PC-9 (cell line): ENCODE results near the gene CEP162. TPM values are rescaled to one million over a fixed set of nuclear protein-coding genes. Genes with fewer than 3 reads are reported as not detected.

Source experiments
- Bru-seq: library from RNA; stranded (reverse); fragments of 400-500 nt; gene quantifications from one replicate; lab custom pipeline; 2021; lab: Mats Ljungman, UMichigan
- BruChase-seq, 2 experiments: library from RNA; stranded (reverse); fragments of 400-500 nt; gene quantifications; one replicate each; lab custom pipeline; 2021; lab: Mats Ljungman, UMichigan
- BruUV-seq: library from RNA; stranded (reverse); fragments of 400-500 nt; replicated peaks from 2 replicates; lab custom pipeline; 2021; lab: Mats Ljungman, UMichigan
- CTCF ChIA-PET: fragments of 300-600 bp; sonication (Branson Sonifier 250); formaldehyde crosslinking; loops from one replicate; lab custom pipeline; 2022; ENCODE audit warnings: antibody characterized with exemption; lab: Charles Lee
- POLR2A ChIA-PET: fragments of 300-600 bp; sonication (Branson Sonifier 250); formaldehyde crosslinking; loops from one replicate; lab custom pipeline; 2022; ENCODE audit warnings: antibody characterized with exemption; ENCODE audit not compliant: unreplicated experiment; lab: Charles Lee
- DNase-seq, 2 experiments: peaks; one replicate each; pipeline versions ENCODE4 v3.0.0 to v3.0.0-alpha.2; 2015 to 2022; ENCODE audit warnings: mixed read lengths in 1 of 2
- H2AFZ ChIP-seq: fragments of 200-600 bp; sonication (generic); 2 replicates; pipeline ENCODE4 v1.8.1; 2017; ENCODE audit warnings: antibody characterized with exemption
- H3F3A ChIP-seq: fragments of 200-600 bp; sonication (generic); 2 replicates; pipeline ENCODE4 v1.8.1; 2017; ENCODE audit warnings: antibody characterized with exemption, mild to moderate bottlenecking, low read depth; ENCODE audit not compliant: insufficient read depth
- H3K27ac ChIP-seq: fragments of 200-600 bp; sonication (generic); 2 replicates; pipeline ENCODE4 v1.6.1; 2016; ENCODE audit warnings: mixed run types
- H3K27me3 ChIP-seq: fragments of 200-600 bp; sonication (generic); 2 replicates; pipeline ENCODE4 v1.6.1; 2016; ENCODE audit warnings: low read depth, mixed run types; ENCODE audit not compliant: insufficient read depth
- H3K36me3 ChIP-seq: fragments of 200-600 bp; sonication (generic); 2 replicates; pipeline ENCODE4 v1.6.1; 2016; ENCODE audit warnings: low read depth, mixed run types
- H3K4me1 ChIP-seq: fragments of 200-600 bp; sonication (generic); replicated peaks from 2 replicates; pipeline ENCODE4 v1.6.1; 2016; ENCODE audit warnings: mixed run types; ENCODE audit not compliant: insufficient read depth
- H3K4me2 ChIP-seq: fragments of 200-600 bp; sonication (generic); 2 replicates; pipeline ENCODE4 v1.6.1; 2017; ENCODE audit warnings: mixed run types
- H3K4me3 ChIP-seq: fragments of 200-600 bp; sonication (generic); 2 replicates; pipeline ENCODE4 v1.6.1; 2016; ENCODE audit warnings: mixed run types
- H3K79me2 ChIP-seq: fragments of 200-600 bp; sonication (generic); 2 replicates; pipeline ENCODE4 v1.6.1; 2017; ENCODE audit warnings: low read depth, mixed run types
- H3K9me2 ChIP-seq: fragments of 200-600 bp; sonication (generic); 2 replicates; pipeline ENCODE4 v1.8.1; 2017; ENCODE audit warnings: mild to moderate bottlenecking; ENCODE audit not compliant: insufficient read depth
- H3K9me3 ChIP-seq: fragments of 200-600 bp; sonication (generic); 2 replicates; pipeline ENCODE4 v1.8.1; 2016; ENCODE audit warnings: low read depth; ENCODE audit not compliant: insufficient read depth
- H4K20me1 ChIP-seq: fragments of 200-600 bp; sonication (generic); 2 replicates; pipeline ENCODE4 v1.8.1; 2017; ENCODE audit not compliant: insufficient read depth
- EZH2 ChIP-seq: fragments of 200-600 bp; sonication (generic); IDR thresholded peaks from 2 replicates; pipeline ENCODE4 v1.8.0; 2017; ENCODE audit warnings: antibody characterized with exemption, low read depth
- intact Hi-C: fragments of 100-400 bp; cut with micrococcal nuclease; formaldehyde crosslinking; loops from one replicate; pipeline ENCODE4 v1.10.0; 2022; ENCODE audit not compliant: unreplicated experiment
- long read RNA-seq: library from polyadenylated mRNA; stranded (forward); transcript quantifications from one replicate; pipeline ENCODE4 v2.0.0, GENCODE V29; 2022
- total RNA-seq: library from RNA; stranded (reverse); gene quantifications from 2 replicates; pipeline ENCODE4 v1.2.3, GENCODE V29; 2021
- TF ChIP-seq, protein P1 (sequence below): fragments of 200-600 bp; sonication (generic); conservative IDR thresholded peaks from 2 replicates; pipeline ENCODE4 v1.6.1; 2017; ENCODE audit warnings: mixed run types, antibody characterized with exemption, mild to moderate bottlenecking, moderate library complexity

CEP162 gene, protein sequence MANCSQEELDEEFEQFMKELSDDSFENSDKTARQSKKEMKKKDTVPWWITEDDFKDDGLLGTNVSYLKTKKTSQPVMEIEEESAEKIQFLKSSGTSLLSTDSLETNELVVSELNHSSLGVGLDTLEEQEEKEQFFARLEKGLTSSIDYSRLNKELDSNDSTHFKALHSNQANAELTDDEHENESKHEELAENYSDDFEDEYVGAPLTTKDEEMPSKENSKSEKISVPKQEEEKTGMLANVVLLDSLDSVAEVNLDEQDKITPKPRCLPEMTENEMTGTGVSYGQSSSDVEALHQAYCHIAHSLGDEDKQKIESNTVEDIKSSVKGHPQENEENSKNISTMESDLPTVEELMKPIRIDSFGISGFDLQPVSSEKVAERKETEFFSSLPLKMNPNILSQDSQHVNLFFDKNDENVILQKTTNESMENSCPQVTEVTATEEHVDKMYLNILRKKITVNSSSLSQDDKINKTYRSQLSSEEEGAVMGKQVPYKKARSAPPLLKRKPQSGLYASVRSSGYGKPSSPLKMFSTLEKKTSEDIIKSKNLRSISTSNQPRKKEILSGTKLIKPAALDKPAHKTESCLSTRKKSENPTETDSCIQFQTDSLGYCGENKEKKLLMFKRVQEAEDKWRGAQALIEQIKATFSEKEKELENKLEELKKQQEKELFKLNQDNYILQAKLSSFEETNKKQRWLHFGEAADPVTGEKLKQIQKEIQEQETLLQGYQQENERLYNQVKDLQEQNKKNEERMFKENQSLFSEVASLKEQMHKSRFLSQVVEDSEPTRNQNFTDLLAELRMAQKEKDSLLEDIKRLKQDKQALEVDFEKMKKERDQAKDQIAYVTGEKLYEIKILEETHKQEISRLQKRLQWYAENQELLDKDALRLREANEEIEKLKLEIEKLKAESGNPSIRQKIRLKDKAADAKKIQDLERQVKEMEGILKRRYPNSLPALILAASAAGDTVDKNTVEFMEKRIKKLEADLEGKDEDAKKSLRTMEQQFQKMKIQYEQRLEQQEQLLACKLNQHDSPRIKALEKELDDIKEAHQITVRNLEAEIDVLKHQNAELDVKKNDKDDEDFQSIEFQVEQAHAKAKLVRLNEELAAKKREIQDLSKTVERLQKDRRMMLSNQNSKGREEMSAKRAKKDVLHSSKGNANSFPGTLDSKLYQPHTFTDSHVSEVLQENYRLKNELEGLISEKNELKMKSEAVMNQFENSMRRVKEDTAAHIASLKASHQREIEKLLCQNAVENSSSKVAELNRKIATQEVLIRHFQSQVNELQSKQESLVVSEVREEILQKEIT (N-terminal part only)
- total RNA-seq (5.8 and 6.0 TPM in 2 replicates), Bru-seq, nascent RNA (percentile 65 among the genes with signal in this experiment), BruChase-seq, experiment 1, labeled RNA remaining after a 2-hour chase (percentile 66 among the genes with signal in this experiment), BruChase-seq, experiment 2, labeled RNA remaining after a 6-hour chase (percentile 53 among the genes with signal in this experiment)
- long read RNA-seq, full-length matches to known transcripts: 3 of 5 reads
- long read RNA-seq, partial matches to known transcripts: 1 of 5 reads
- long read RNA-seq, other reads (novel, unspliced or antisense): 1 of 5 reads

DNA sequence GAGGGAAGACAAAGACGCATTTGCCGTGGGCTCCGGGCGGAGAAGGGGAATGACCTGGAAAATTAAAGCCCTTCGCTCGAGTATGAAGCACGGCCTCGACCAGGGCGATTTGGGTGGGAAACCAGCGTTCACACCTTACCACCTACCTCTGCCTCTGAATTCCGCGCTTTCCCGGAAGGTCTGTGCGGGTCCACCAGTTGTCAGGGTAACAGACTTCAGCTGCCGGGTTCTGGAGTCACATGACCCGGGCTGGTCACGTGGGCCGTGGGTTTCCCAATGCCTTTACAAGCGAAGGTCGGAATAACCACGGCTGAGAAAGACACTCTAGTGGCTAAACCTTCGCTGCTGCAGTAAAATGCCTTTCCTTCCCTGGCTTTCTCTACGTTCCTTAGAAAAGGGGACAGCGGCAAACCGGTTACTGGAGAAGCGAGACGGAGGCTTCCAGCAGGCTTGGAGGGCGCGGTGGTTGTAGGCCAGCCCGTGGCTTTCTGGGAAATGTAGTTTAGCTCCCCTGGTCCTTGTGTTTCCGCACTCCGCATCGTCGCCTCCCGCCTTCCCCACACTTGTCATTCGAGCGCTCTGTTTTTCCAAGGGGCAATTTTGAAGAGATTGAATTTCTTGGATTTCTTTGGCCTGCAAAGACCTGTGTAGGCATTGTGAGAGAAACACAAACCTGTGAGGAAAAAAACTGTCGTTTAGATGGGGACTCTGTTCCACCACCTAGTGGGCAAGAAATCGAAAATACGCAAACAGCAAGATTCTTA lies at the start of gene CEP162:
CEP162 (minus strand) TSS at position 210 of the 764 bp plus-strand sequence. CDS start 1,250 bp downstream, outside the sequence.
- Histone ChIP-seq H3K9me3 (no peaks in the 10 kb centered on the region), H4K20me1 (no peaks in the 10 kb centered on the region), H3K4me1 (peaks cover 6% of the 10 kb centered on the region; the same call in 1 of the 2 replicates), H3F3A (no peaks in the 10 kb centered on the region), H3K9me2 (no peaks in the 10 kb centered on the region), H3K27me3 (peaks cover 3% of the 10 kb centered on the region; the same call in 1 of the 2 replicates), H3K4me3 (peak within 1 kb of the TSS; percentile 95), H3K36me3 (no peaks in the 10 kb centered on the region), H2AFZ (peak within 1 kb of the TSS; percentile 98), H3K79me2 (no peaks in the 10 kb centered on the region), H3K4me2 (peak within 1 kb of the TSS; percentile 90), H3K27ac (no peak within 1 kb of the TSS)
- POLR2A ChIA-PET: interaction anchor here (0.6 kb wide), 1 partner anchor 500 kb away, joined by 10 read pairs; no protein-coding TSS in a partner anchor
- TF ChIP-seq, protein P1, sequence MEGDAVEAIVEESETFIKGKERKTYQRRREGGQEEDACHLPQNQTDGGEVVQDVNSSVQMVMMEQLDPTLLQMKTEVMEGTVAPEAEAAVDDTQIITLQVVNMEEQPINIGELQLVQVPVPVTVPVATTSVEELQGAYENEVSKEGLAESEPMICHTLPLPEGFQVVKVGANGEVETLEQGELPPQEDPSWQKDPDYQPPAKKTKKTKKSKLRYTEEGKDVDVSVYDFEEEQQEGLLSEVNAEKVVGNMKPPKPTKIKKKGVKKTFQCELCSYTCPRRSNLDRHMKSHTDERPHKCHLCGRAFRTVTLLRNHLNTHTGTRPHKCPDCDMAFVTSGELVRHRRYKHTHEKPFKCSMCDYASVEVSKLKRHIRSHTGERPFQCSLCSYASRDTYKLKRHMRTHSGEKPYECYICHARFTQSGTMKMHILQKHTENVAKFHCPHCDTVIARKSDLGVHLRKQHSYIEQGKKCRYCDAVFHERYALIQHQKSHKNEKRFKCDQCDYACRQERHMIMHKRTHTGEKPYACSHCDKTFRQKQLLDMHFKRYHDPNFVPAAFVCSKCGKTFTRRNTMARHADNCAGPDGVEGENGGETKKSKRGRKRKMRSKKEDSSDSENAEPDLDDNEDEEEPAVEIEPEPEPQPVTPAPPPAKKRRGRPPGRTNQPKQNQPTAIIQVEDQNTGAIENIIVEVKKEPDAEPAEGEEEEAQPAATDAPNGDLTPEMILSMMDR: peak; percentile 71
- TF ChIP-seq EZH2: no peak
- BruUV-seq: no TSS peak
- intact Hi-C loops: loop anchor here (2.0 kb wide), 1 partner anchor 1159 kb away; no protein-coding TSS in a partner anchor
- CTCF ChIA-PET: no interaction called here
- DNase-seq: peak; percentile 68 to 78

DNA sequence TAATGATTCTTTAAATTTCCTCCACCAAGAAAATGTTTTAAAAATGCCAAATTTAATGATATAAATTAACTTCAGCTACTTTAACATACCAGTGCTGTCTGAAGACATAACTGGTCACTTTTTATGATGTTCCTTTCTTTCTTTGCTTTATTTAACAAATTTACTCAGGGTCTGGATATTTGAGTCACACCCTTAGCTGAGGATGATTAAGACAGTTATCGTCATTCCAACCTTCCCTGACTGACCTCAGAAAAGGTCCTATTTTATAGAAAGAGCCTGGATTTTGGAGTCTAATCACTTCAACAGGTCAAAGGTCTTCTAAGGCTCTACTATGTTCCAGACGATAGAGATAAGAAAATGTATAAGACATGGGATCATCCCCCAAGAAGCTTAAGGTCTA lies 47.4 kb upstream of the CEP162 start:
- H3K4me2 ChIP-seq: no peak overlapping the region
- no TSS peak for BruUV-seq
- H3K79me2 ChIP-seq: no peaks in the 10 kb centered on the region
- CTCF ChIA-PET: no interaction called here
- DNase-seq: no peak
- POLR2A ChIA-PET: no interaction called here
- no peaks in the 10 kb centered on the region for H3K9me3 ChIP-seq
- no peak for TF ChIP-seq EZH2
- TF ChIP-seq, protein P1: no peak
- no peaks in the 10 kb centered on the region for H3K36me3 ChIP-seq
- H3K9me2 ChIP-seq: no peaks in the 10 kb centered on the region
- intact Hi-C loops: no loop called here
- no peak overlapping the region for H3K27ac ChIP-seq
- H3K27me3 ChIP-seq: no peaks in the 10 kb centered on the region
- no peaks in the 10 kb centered on the region for H3K4me1 ChIP-seq
- H2AFZ ChIP-seq: no peak overlapping the region
- no peaks in the 10 kb centered on the region for H4K20me1 ChIP-seq
- H3K4me3 ChIP-seq: no peak overlapping the region
- H3F3A ChIP-seq: no peaks in the 10 kb centered on the region
